CD4-positive, alpha-beta memory T cell (primary cell): ENCODE data around the gene CTNNBL1. TPM values are rescaled to one million over a fixed set of nuclear protein-coding genes. Genes with fewer than 3 reads are reported as not detected.

ENCODE experiments used
- CTCF ChIA-PET: fragments of 350-600 bp; sonication (Branson Sonifier 250); formaldehyde crosslinking; loops from one replicate; lab custom pipeline; 2021; ENCODE audit warnings: inconsistent platforms; ENCODE audit not compliant: partially characterized antibody; lab: Charles Lee
- POLR2A ChIA-PET: fragments of 350-600 bp; sonication (Branson Sonifier 250); formaldehyde crosslinking; loops from one replicate; lab custom pipeline; 2021; ENCODE audit not compliant: partially characterized antibody; lab: Charles Lee
- DNase-seq, 5 donors: peaks; one replicate each; pipeline versions ENCODE4 v3.0.0 to v3.0.0-alpha.2; 2020 to 2022; ENCODE audit warnings: mixed read lengths in 1 of 5
- H3K27ac ChIP-seq: one replicate; pipeline ENCODE4 v1.7.0; 2013; ENCODE audit warnings: low read depth, low read length
- H3K27me3 ChIP-seq: 2 replicates; pipeline ENCODE4 v1.7.0; 2013; ENCODE audit warnings: mild to moderate bottlenecking, low read length, moderate library complexity; ENCODE audit not compliant: insufficient read depth
- H3K36me3 ChIP-seq: 2 replicates; pipeline ENCODE4 v1.7.0; 2013; ENCODE audit warnings: mild to moderate bottlenecking, low read length, moderate library complexity; ENCODE audit not compliant: insufficient read depth
- H3K4me1 ChIP-seq: 2 replicates; pipeline ENCODE4 v1.7.0; 2013; ENCODE audit warnings: mild to moderate bottlenecking, low read length, moderate library complexity; ENCODE audit not compliant: insufficient read depth
- H3K4me3 ChIP-seq, 2 donors: one replicate each; pipeline ENCODE4 v1.7.0; 2013; ENCODE audit warnings: low read length in 2 of 2, mild to moderate bottlenecking in 1 of 2
- H3K9me3 ChIP-seq, 2 donors: one replicate each; pipeline ENCODE4 v1.7.0; 2013; ENCODE audit warnings: low read length in 2 of 2, control low read depth in 1 of 2; ENCODE audit not compliant: control insufficient read depth in 1 of 2
- H3K27ac Mint-ChIP-seq, 7 donors: one replicate each; pipeline ENCODE4 v1.8.0; 2020 to 2021; ENCODE audit warnings: mixed read lengths in 7 of 7, mild to moderate bottlenecking in 6 of 7, inconsistent platforms in 3 of 7, moderate library complexity in 3 of 7
- H3K27me3 Mint-ChIP-seq, 2 donors: one replicate each; pipeline ENCODE4 v1.8.0; 2020 to 2021; ENCODE audit warnings: mixed read lengths in 2 of 2
- H3K36me3 Mint-ChIP-seq, 2 donors: one replicate each; pipeline ENCODE4 v1.8.0; 2020 to 2021; ENCODE audit warnings: mixed read lengths in 2 of 2, inconsistent platforms in 1 of 2, mild to moderate bottlenecking in 1 of 2
- H3K4me1 Mint-ChIP-seq, 4 donors: one replicate each; pipeline ENCODE4 v1.8.0; 2020 to 2021; ENCODE audit warnings: mixed read lengths in 4 of 4, mild to moderate bottlenecking in 1 of 4
- H3K4me3 Mint-ChIP-seq, 8 donors: one replicate each; pipeline ENCODE4 v1.8.0; 2020 to 2021; ENCODE audit warnings: mixed read lengths in 8 of 8, mild to moderate bottlenecking in 7 of 8, moderate library complexity in 6 of 8, inconsistent platforms in 3 of 8
- H3K9me3 Mint-ChIP-seq, 8 donors: one replicate each; pipeline ENCODE4 v1.8.0; 2020 to 2021; ENCODE audit warnings: mixed read lengths in 8 of 8, mild to moderate bottlenecking in 5 of 8, inconsistent platforms in 3 of 8, moderate library complexity in 1 of 8
- intact Hi-C: fragments of 100-400 bp; cut with micrococcal nuclease; formaldehyde crosslinking; loops from one replicate; pipeline ENCODE4 v1.15.1; 2023
- polyA plus RNA-seq, 2 donors: library from polyadenylated mRNA; unstranded; fragments of 300-500 nt; fragmentation: Illumina TruSeq; gene quantifications; one replicate each; pipeline ENCODE4 v1.2.3, GENCODE V29; 2021
- total RNA-seq, 2 experiments: library from RNA; stranded (reverse); gene quantifications; one replicate each; pipeline ENCODE4 v1.2.3, GENCODE V29; 2021

The CTNNBL1 gene
- total and polyA plus RNA-seq, 4 experiments from 2014 or later: 41.5 to 104 (median 64.2) TPM

- H3K27me3 Mint-ChIP-seq: no peaks in the 10 kb centered on the region
- no peak overlapping the region for H3K4me3 ChIP-seq
- peaks cover 14% of the 10 kb centered on the region for H3K36me3 ChIP-seq
- no peaks in the 10 kb centered on the region for H3K9me3 Mint-ChIP-seq
- H3K4me1 ChIP-seq: no peaks in the 10 kb centered on the region
- no peak overlapping the region for H3K27ac Mint-ChIP-seq
- no peaks in the 10 kb centered on the region for H3K4me1 Mint-ChIP-seq
- no peaks in the 10 kb centered on the region for H3K9me3 ChIP-seq
- POLR2A ChIA-PET: no interaction called here
- no peak overlapping the region for H3K4me3 Mint-ChIP-seq
- no peak for DNase-seq
- H3K36me3 Mint-ChIP-seq: peaks cover 42 to 57% of the 10 kb centered on the region in 2 donors
- H3K27ac ChIP-seq: no peak overlapping the region
- no peaks in the 10 kb centered on the region for H3K27me3 ChIP-seq
- CTCF ChIA-PET: no interaction called here
- intact Hi-C loops: no loop called here
Measured at GRCh38 chr20:37872161-37872560, 178.3 kb downstream of the CTNNBL1 start.

- ChIA-PET CTCF (no interaction called here), POLR2A (no interaction called here)
- no peaks in the 10 kb centered on the region for H3K4me1 ChIP-seq
- Mint-ChIP-seq H3K4me1 (no peaks in the 10 kb centered on the region), H3K27ac (no peak overlapping the region), H3K36me3 (peaks cover 36 to 44% of the 10 kb centered on the region in 2 donors), H3K4me3 (no peak overlapping the region), H3K27me3 (no peaks in the 10 kb centered on the region), H3K9me3 (no peaks in the 10 kb centered on the region)
- H3K27me3 ChIP-seq: no peaks in the 10 kb centered on the region
- peaks cover 10% of the 10 kb centered on the region for H3K36me3 ChIP-seq
- DNase-seq: no peak
- no peak overlapping the region for H3K27ac ChIP-seq
- intact Hi-C loops: no loop called here
- H3K9me3 ChIP-seq: no peaks in the 10 kb centered on the region
- H3K4me3 ChIP-seq: no peak overlapping the region
Measured at GRCh38 chr20:37873884-37874283, 180.1 kb downstream of the CTNNBL1 start.

GRCh38 chr20:37875460-37876175 lies 181.8 kb downstream of the CTNNBL1 start:
- intact Hi-C loops: no loop called here

GRCh38 chr20:37876863-37877262 lies 183.0 kb downstream of the CTNNBL1 start:
- intact Hi-C loops: no loop called here
- Mint-ChIP-seq H3K4me3 (no peak overlapping the region), H3K4me1 (no peaks in the 10 kb centered on the region), H3K36me3 (peaks cover 16 to 17% of the 10 kb centered on the region in 2 donors), H3K9me3 (no peaks in the 10 kb centered on the region), H3K27ac (no peak overlapping the region), H3K27me3 (no peaks in the 10 kb centered on the region)
- H3K36me3 ChIP-seq: peaks cover 6% of the 10 kb centered on the region
- no peak overlapping the region for H3K4me3 ChIP-seq
- ChIA-PET POLR2A (no interaction called here), CTCF (no interaction called here)
- DNase-seq: no peak
- no peaks in the 10 kb centered on the region for H3K27me3 ChIP-seq
- no peak overlapping the region for H3K27ac ChIP-seq
- H3K9me3 ChIP-seq: no peaks in the 10 kb centered on the region
- no peaks in the 10 kb centered on the region for H3K4me1 ChIP-seq

More at GRCh38 chr20:37875460-37876175, 181.8 kb downstream of the CTNNBL1 start:
- Histone ChIP-seq H3K4me1 (no peaks in the 10 kb centered on the region), H3K4me3 (no peak overlapping the region), H3K27me3 (no peaks in the 10 kb centered on the region), H3K9me3 (no peaks in the 10 kb centered on the region), H3K36me3 (peaks cover 6% of the 10 kb centered on the region), H3K27ac (no peak overlapping the region)
- no peak overlapping the region for H3K4me3 Mint-ChIP-seq
- POLR2A ChIA-PET: no interaction called here
- H3K27me3 Mint-ChIP-seq: no peaks in the 10 kb centered on the region
- no peak for DNase-seq
- CTCF ChIA-PET: no interaction called here
- H3K27ac Mint-ChIP-seq: no peak overlapping the region
- no peaks in the 10 kb centered on the region for H3K4me1 Mint-ChIP-seq
- no peaks in the 10 kb centered on the region for H3K9me3 Mint-ChIP-seq
- H3K36me3 Mint-ChIP-seq: peaks cover 26 to 29% of the 10 kb centered on the region in 2 donors

- Histone ChIP-seq H3K36me3 (no peaks in the 10 kb centered on the region), H3K27ac (no peak overlapping the region), H3K4me1 (no peaks in the 10 kb centered on the region), H3K4me3 (no peak overlapping the region), H3K9me3 (no peaks in the 10 kb centered on the region), H3K27me3 (no peaks in the 10 kb centered on the region)
- POLR2A ChIA-PET: no interaction called here
- CTCF ChIA-PET: no interaction called here
- Mint-ChIP-seq H3K9me3 (no peaks in the 10 kb centered on the region), H3K36me3 (peaks cover 10 to 13% of the 10 kb centered on the region in 2 donors), H3K27me3 (no peaks in the 10 kb centered on the region), H3K4me1 (no peaks in the 10 kb centered on the region), H3K27ac (no peak overlapping the region), H3K4me3 (no peak overlapping the region)
- DNase-seq: no peak
- intact Hi-C loops: no loop called here
Measured at GRCh38 chr20:37877832-37878772, 184.3 kb downstream of the CTNNBL1 start.

GRCh38 chr20:37878835-37879599 lies 185.2 kb downstream of the CTNNBL1 start:
- Mint-ChIP-seq H3K27me3 (no peaks in the 10 kb centered on the region), H3K4me1 (no peaks in the 10 kb centered on the region), H3K9me3 (peaks cover 0 to 3% (median 0%) of the 10 kb centered on the region in 8 donors), H3K4me3 (no peak overlapping the region), H3K36me3 (peaks cover 4% of the 10 kb centered on the region in 2 donors), H3K27ac (no peak overlapping the region)
- no peak for DNase-seq
- Histone ChIP-seq H3K9me3 (no peaks in the 10 kb centered on the region), H3K27ac (no peak overlapping the region), H3K4me1 (no peaks in the 10 kb centered on the region), H3K27me3 (no peaks in the 10 kb centered on the region), H3K36me3 (no peaks in the 10 kb centered on the region), H3K4me3 (no peak overlapping the region)
- CTCF ChIA-PET: no interaction called here
- intact Hi-C loops: no loop called here
- POLR2A ChIA-PET: no interaction called here

- DNase-seq: no peak
- Histone ChIP-seq H3K4me3 (no peak overlapping the region), H3K36me3 (no peaks in the 10 kb centered on the region), H3K4me1 (no peaks in the 10 kb centered on the region), H3K9me3 (no peaks in the 10 kb centered on the region), H3K27me3 (no peaks in the 10 kb centered on the region), H3K27ac (no peak overlapping the region)
- ChIA-PET CTCF (no interaction called here), POLR2A (no interaction called here)
- Mint-ChIP-seq H3K27ac (no peak overlapping the region), H3K4me1 (no peaks in the 10 kb centered on the region), H3K4me3 (no peak overlapping the region), H3K9me3 (peaks cover 0 to 3% (median 0%) of the 10 kb centered on the region in 8 donors), H3K36me3 (no peaks in the 10 kb centered on the region), H3K27me3 (no peaks in the 10 kb centered on the region)
- intact Hi-C loops: no loop called here
Measured at GRCh38 chr20:37879843-37880242, 186.0 kb downstream of the CTNNBL1 start.
